ENCODE measurements around the gene MLLT10. TPM values are rescaled to one million over a fixed set of nuclear protein-coding genes. Genes with fewer than 3 reads are reported as not detected.

Gene MLLT10
- total and polyA plus RNA-seq, 9 of the 15 experiments (the other 6 are each of a cell fraction or from before 2014, with no cell fraction given) = 18.8 to 81.4 (median 64.2) TPM

DNA sequence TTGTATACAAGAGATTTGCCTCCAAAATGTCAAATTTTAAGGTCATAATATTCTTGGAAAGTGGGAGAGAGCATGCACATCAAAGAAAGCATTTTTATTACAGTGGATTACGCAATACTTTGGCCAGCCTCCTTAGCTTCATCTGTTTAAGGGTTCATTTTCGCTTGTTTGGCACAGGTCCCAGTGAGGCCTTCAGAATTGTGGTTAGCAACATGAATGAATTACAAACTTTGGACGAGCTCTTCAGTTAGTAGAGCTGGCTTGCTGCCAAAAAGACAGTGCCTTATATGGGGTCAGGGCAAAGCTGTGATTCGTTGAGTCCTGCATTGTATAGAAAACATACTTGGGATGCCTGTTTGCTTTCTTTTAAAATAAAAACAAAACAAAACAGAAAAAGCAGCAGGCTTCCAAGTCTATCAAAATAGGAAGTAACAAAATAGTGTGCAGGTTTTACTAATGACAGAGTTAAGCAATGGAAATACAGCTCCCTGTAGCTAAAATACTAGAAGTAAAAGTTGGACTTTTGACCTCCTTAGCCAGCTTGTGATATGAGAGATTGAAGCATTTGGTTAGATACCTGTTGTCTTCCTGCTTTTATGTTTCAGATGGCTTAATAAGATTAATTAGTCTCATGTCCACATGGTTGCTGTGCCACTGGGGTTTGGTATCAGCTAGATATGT is 190.8 kb downstream of the MLLT10 start (continued):
- TF ChIP-seq, protein P1, sequence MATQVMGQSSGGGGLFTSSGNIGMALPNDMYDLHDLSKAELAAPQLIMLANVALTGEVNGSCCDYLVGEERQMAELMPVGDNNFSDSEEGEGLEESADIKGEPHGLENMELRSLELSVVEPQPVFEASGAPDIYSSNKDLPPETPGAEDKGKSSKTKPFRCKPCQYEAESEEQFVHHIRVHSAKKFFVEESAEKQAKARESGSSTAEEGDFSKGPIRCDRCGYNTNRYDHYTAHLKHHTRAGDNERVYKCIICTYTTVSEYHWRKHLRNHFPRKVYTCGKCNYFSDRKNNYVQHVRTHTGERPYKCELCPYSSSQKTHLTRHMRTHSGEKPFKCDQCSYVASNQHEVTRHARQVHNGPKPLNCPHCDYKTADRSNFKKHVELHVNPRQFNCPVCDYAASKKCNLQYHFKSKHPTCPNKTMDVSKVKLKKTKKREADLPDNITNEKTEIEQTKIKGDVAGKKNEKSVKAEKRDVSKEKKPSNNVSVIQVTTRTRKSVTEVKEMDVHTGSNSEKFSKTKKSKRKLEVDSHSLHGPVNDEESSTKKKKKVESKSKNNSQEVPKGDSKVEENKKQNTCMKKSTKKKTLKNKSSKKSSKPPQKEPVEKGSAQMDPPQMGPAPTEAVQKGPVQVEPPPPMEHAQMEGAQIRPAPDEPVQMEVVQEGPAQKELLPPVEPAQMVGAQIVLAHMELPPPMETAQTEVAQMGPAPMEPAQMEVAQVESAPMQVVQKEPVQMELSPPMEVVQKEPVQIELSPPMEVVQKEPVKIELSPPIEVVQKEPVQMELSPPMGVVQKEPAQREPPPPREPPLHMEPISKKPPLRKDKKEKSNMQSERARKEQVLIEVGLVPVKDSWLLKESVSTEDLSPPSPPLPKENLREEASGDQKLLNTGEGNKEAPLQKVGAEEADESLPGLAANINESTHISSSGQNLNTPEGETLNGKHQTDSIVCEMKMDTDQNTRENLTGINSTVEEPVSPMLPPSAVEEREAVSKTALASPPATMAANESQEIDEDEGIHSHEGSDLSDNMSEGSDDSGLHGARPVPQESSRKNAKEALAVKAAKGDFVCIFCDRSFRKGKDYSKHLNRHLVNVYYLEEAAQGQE (IDR thresholded peaks at IDR 0.05; ENCODE audit: borderline replicate concordance) = no peak; the same call in 1 of the 2 replicates
- TF ChIP-seq, protein P1 (CRISPR knock-in tag; IDR thresholded peaks at IDR 0.05; ENCODE audit: low read depth) = no peak
- TF ChIP-seq TBL1XR1 (IDR thresholded peaks at IDR 0.05; ENCODE audit: low read length in 2 of 2) = peak in 1 of 2 experiments; percentile 59; a peak in 2 of 4 replicates
- no peak for TF ChIP-seq BDP1 (IDR thresholded peaks at IDR 0.05; ENCODE audit: insufficient read depth, insufficient read length)
- no peak for TF ChIP-seq ZSCAN32 (CRISPR knock-in tag; IDR thresholded peaks at IDR 0.05)
- TF ChIP-seq HDAC2 (IDR thresholded peaks at IDR 0.05) = 0 out of 2 replicates have a peak, but pooled peaks have one; percentile 59
- peak; percentile 81 for TF ChIP-seq SOX6 (IDR thresholded peaks at IDR 0.05)
- TF ChIP-seq MTA1 (IDR thresholded peaks at IDR 0.05; ENCODE audit: borderline replicate concordance) = no peak
- TF ChIP-seq NR2F6 (CRISPR knock-in tag; IDR thresholded peaks at IDR 0.05) = no peak
- TF ChIP-seq POLR2AphosphoS2 (IDR thresholded peaks at IDR 0.05; ENCODE audit: low read length) = no peak
- TF ChIP-seq, protein P2, sequence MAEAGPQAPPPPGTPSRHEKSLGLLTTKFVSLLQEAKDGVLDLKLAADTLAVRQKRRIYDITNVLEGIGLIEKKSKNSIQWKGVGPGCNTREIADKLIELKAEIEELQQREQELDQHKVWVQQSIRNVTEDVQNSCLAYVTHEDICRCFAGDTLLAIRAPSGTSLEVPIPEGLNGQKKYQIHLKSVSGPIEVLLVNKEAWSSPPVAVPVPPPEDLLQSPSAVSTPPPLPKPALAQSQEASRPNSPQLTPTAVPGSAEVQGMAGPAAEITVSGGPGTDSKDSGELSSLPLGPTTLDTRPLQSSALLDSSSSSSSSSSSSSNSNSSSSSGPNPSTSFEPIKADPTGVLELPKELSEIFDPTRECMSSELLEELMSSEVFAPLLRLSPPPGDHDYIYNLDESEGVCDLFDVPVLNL (CRISPR knock-in tag; IDR thresholded peaks at IDR 0.05; ENCODE audit: low read depth) = no peak
- no peak for TF ChIP-seq MTA2 (IDR thresholded peaks at IDR 0.05; ENCODE audit: low read depth)
- TF ChIP-seq, protein P3, sequence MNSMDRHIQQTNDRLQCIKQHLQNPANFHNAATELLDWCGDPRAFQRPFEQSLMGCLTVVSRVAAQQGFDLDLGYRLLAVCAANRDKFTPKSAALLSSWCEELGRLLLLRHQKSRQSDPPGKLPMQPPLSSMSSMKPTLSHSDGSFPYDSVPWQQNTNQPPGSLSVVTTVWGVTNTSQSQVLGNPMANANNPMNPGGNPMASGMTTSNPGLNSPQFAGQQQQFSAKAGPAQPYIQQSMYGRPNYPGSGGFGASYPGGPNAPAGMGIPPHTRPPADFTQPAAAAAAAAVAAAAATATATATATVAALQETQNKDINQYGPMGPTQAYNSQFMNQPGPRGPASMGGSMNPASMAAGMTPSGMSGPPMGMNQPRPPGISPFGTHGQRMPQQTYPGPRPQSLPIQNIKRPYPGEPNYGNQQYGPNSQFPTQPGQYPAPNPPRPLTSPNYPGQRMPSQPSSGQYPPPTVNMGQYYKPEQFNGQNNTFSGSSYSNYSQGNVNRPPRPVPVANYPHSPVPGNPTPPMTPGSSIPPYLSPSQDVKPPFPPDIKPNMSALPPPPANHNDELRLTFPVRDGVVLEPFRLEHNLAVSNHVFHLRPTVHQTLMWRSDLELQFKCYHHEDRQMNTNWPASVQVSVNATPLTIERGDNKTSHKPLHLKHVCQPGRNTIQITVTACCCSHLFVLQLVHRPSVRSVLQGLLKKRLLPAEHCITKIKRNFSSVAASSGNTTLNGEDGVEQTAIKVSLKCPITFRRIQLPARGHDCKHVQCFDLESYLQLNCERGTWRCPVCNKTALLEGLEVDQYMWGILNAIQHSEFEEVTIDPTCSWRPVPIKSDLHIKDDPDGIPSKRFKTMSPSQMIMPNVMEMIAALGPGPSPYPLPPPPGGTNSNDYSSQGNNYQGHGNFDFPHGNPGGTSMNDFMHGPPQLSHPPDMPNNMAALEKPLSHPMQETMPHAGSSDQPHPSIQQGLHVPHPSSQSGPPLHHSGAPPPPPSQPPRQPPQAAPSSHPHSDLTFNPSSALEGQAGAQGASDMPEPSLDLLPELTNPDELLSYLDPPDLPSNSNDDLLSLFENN (IDR thresholded peaks at IDR 0.05; ENCODE audit: low read depth in 2 of 2, low read length in 2 of 2) = no peak
- TF ChIP-seq, protein P4, sequence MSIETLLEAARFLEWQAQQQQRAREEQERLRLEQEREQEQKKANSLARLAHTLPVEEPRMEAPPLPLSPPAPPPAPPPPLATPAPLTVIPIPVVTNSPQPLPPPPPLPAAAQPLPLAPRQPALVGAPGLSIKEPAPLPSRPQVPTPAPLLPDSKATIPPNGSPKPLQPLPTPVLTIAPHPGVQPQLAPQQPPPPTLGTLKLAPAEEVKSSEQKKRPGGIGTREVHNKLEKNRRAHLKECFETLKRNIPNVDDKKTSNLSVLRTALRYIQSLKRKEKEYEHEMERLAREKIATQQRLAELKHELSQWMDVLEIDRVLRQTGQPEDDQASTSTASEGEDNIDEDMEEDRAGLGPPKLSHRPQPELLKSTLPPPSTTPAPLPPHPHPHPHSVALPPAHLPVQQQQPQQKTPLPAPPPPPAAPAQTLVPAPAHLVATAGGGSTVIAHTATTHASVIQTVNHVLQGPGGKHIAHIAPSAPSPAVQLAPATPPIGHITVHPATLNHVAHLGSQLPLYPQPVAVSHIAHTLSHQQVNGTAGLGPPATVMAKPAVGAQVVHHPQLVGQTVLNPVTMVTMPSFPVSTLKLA (conservative IDR thresholded peaks at IDR 0.05) = 0 out of 4 replicates have a peak, but pooled peaks of 1 of the 2 experiments have one; percentile 42
